Smooth muscle cell (in vitro differentiated cells): ENCODE data around the gene MAN1A2. TPM values are rescaled to one million over a fixed set of nuclear protein-coding genes. Genes with fewer than 3 reads are reported as not detected.
A peak's percentile ranks its signal among the peaks of the same experiment; 100 is the strongest.

ENCODE experiments used
- DNase-seq: peaks from one replicate; lab custom pipeline; 2025; ENCODE audit not compliant: unreplicated experiment; lab: John Stamatoyannopoulos, UW
- H2AFZ ChIP-seq: fragments of 200-600 bp; sonication (generic); 2 replicates; pipeline ENCODE4 v1.6.0; 2016; ENCODE audit warnings: antibody characterized with exemption, low read depth, mild to moderate bottlenecking
- H3F3A ChIP-seq: fragments of 200-600 bp; sonication (generic); 2 replicates; pipeline ENCODE4 v1.6.0; 2017; ENCODE audit warnings: antibody characterized with exemption, low read depth
- H3K27ac ChIP-seq: fragments of 200-600 bp; sonication (generic); 2 replicates; pipeline ENCODE4 v1.5.1; 2016; ENCODE audit warnings: low read depth, mild to moderate bottlenecking
- H3K27me3 ChIP-seq: fragments of 200-600 bp; sonication (generic); 2 replicates; pipeline ENCODE4 v1.6.1; 2016; ENCODE audit warnings: low read depth, mild to moderate bottlenecking
- H3K36me3 ChIP-seq: fragments of 200-600 bp; sonication (generic); 2 replicates; pipeline ENCODE4 v1.5.1; 2016; ENCODE audit warnings: low read depth
- H3K4me1 ChIP-seq: fragments of 200-600 bp; sonication (generic); 2 replicates; pipeline ENCODE4 v1.5.1; 2016; ENCODE audit warnings: low read depth
- H3K4me2 ChIP-seq: fragments of 200-600 bp; sonication (generic); 2 replicates; pipeline ENCODE4 v1.6.0; 2016; ENCODE audit warnings: mild to moderate bottlenecking
- H3K4me3 ChIP-seq: fragments of 200-600 bp; sonication (generic); 2 replicates; pipeline ENCODE4 v1.5.1; 2016; ENCODE audit warnings: mild to moderate bottlenecking
- H3K79me2 ChIP-seq: fragments of 200-600 bp; sonication (generic); 2 replicates; pipeline ENCODE4 v1.6.0; 2016; ENCODE audit warnings: low read depth, mild to moderate bottlenecking
- H3K9ac ChIP-seq: fragments of 200-600 bp; sonication (generic); 2 replicates; pipeline ENCODE4 v1.6.0; 2016; ENCODE audit warnings: low read depth
- H3K9me3 ChIP-seq: fragments of 200-600 bp; sonication (generic); replicated peaks from 2 replicates; pipeline ENCODE4 v1.5.1; 2016; ENCODE audit warnings: low read depth
- H4K20me1 ChIP-seq: fragments of 200-600 bp; sonication (generic); 2 replicates; pipeline ENCODE4 v1.6.0; 2016; ENCODE audit warnings: low read depth
- WGBS: methylation state at CpG from one replicate; pipeline ENCODE4 v1.1.7; 2016; ENCODE audit warnings: low lambda C conversion rate; 5-methylcytosine and 5-hydroxymethylcytosine counted together
- polyA plus RNA-seq: library from polyadenylated mRNA; unstranded; fragments of >200 nt; fragmentation: Nextera tagmentation; extraction: Ambion mirVana; gene quantifications from 2 replicates; pipeline ENCODE4 v1.2.1, GENCODE V29; 2016
- total RNA-seq: library from RNA; depleted of rRNA; stranded (reverse); fragments of >200 nt; gene quantifications from 2 replicates; pipeline ENCODE4 v1.2.3, GENCODE V29; 2014
- TF ChIP-seq, protein P1 (sequence below): fragments of 200-600 bp; sonication (generic); IDR thresholded peaks from 2 replicates; pipeline ENCODE4 v1.5.1; 2017; ENCODE audit warnings: borderline replicate concordance, mild to moderate bottlenecking, antibody characterized with exemption; ENCODE audit not compliant: insufficient read depth, poor library complexity, severe bottlenecking

MAN1A2 gene
- total and polyA plus RNA-seq, 2 experiments from 2014 or later = 18.2 to 48.8 TPM

DNA sequence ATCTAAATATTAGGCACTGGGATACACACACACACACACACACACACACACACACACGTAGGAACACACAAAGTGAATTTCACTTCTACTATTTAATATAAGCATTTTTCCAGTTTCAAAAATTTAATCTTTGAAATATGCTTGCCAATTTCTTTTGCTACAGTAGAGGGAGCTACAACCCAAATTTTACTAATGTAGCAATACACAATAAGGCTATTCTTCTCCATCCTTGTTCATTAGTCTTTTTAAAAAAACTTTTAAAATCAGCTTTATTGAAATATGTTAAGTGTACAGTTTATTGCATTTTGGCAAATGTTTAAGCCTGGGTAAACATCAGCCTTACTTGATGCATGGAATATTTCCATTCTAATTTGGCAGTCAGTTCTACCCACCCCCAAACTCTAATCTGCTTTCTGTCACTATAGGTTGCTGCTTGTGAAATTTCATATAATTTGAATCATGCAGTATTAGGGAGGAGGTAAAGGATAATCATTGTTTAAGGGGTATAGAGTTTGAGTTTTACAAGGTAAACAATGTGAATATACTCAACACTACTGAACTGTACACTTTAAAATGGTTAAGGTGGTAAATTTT lies 145.6 kb downstream of the MAN1A2 start:
- Histone ChIP-seq H3K27ac (no peak overlapping the region), H3K36me3 (no peaks in the 10 kb centered on the region), H3K79me2 (no peaks in the 10 kb centered on the region), H3K4me3 (no peak overlapping the region), H3K27me3 (no peaks in the 10 kb centered on the region), H4K20me1 (no peaks in the 10 kb centered on the region), H3K4me2 (no peak overlapping the region), H3K9me3 (no peaks in the 10 kb centered on the region), H2AFZ (no peak overlapping the region), H3F3A (no peaks in the 10 kb centered on the region), H3K4me1 (no peaks in the 10 kb centered on the region), H3K9ac (no peak overlapping the region)
- DNase-seq = no peak
- TF ChIP-seq, protein P1, sequence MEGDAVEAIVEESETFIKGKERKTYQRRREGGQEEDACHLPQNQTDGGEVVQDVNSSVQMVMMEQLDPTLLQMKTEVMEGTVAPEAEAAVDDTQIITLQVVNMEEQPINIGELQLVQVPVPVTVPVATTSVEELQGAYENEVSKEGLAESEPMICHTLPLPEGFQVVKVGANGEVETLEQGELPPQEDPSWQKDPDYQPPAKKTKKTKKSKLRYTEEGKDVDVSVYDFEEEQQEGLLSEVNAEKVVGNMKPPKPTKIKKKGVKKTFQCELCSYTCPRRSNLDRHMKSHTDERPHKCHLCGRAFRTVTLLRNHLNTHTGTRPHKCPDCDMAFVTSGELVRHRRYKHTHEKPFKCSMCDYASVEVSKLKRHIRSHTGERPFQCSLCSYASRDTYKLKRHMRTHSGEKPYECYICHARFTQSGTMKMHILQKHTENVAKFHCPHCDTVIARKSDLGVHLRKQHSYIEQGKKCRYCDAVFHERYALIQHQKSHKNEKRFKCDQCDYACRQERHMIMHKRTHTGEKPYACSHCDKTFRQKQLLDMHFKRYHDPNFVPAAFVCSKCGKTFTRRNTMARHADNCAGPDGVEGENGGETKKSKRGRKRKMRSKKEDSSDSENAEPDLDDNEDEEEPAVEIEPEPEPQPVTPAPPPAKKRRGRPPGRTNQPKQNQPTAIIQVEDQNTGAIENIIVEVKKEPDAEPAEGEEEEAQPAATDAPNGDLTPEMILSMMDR = peak; percentile 85
- 19% methylated on average over 1 of the region's 1 CpG for WGBS

DNA sequence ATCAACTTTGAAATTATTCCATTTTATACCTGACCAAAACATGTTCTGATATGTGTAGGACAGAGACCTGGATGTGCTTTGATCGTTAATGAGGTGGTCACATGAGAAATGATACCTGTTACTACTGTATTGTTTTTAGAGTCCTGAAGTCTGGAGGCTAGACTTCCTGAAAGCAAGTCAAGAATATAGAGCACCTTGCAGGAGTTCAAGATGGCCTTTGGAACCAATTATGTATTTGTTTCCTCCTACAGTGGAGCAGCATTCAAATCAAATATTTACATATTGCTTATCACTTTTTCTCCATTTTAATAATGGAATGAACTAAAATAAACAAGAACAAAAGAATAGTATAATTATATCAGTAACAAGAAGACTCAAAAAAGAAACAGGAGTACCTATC lies 155.9 kb downstream of the MAN1A2 start:
- Histone ChIP-seq H3K27me3 (no peaks in the 10 kb centered on the region), H3K79me2 (no peaks in the 10 kb centered on the region), H3K27ac (no peak overlapping the region), H3F3A (no peaks in the 10 kb centered on the region), H3K36me3 (peaks cover 7% of the 10 kb centered on the region), H3K4me1 (no peaks in the 10 kb centered on the region), H3K4me3 (no peak overlapping the region), H2AFZ (no peak overlapping the region), H3K9me3 (no peaks in the 10 kb centered on the region), H4K20me1 (no peaks in the 10 kb centered on the region), H3K4me2 (no peak overlapping the region), H3K9ac (no peak overlapping the region)
- TF ChIP-seq, protein P1 = no peak
- DNase-seq = no peak
- WGBS = 98% methylated on average over 1 of the region's 1 CpG

DNA sequence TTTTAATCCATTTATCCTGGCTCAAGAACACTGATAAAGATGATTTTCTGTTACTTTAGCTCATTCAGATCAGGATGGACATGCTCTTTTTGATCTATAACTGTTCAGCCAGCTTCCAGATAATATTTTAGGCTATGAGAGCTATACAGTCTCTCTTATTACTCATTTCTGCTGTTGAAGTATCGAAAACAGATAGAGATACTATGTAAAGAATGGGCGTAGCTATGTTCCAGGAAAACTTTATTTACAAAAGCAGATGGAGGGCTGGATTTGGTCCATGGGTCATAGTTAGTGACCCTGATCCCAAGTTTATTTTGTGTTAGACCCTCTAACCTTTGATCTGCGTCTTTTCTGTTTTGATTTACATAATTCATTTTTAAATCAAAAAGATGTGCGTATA lies 159.8 kb downstream of the MAN1A2 start:
- Histone ChIP-seq H2AFZ (no peak overlapping the region), H3K4me2 (no peak overlapping the region)

More for the DNA sequence above, 159.8 kb downstream of the MAN1A2 start:
- no peaks in the 10 kb centered on the region for H3F3A ChIP-seq
- no peaks in the 10 kb centered on the region for H3K9me3 ChIP-seq
- no peaks in the 10 kb centered on the region for H3K4me1 ChIP-seq
- DNase-seq = no peak
- TF ChIP-seq, protein P1 = no peak
- H4K20me1 ChIP-seq = no peaks in the 10 kb centered on the region
- 93% methylated on average over 4 of the region's 4 CpGs for WGBS
- no peaks in the 10 kb centered on the region for H3K79me2 ChIP-seq
- H3K27me3 ChIP-seq = no peaks in the 10 kb centered on the region
- no peak overlapping the region for H3K4me3 ChIP-seq
- H3K36me3 ChIP-seq = peaks cover 7% of the 10 kb centered on the region
- H3K9ac ChIP-seq = no peak overlapping the region
- no peak overlapping the region for H3K27ac ChIP-seq
